Kidney epithelial cell (primary cell): Measurements from ENCODE around the gene SIAH3. TPM values are rescaled to one million over a fixed set of nuclear protein-coding genes. Genes with fewer than 3 reads are reported as not detected.

Source experiments
- DNase-seq: peaks from one replicate; pipeline ENCODE4 v3.0.0-alpha.2; 2010; ENCODE audit warnings: low read depth
- H3K27me3 ChIP-seq: 2 replicates; pipeline ENCODE4 v1.6.0; 2011; ENCODE audit warnings: low read length; ENCODE audit not compliant: control insufficient read depth, insufficient read depth
- H3K36me3 ChIP-seq: 2 replicates; pipeline ENCODE4 v1.5.1; 2011; ENCODE audit warnings: low read length; ENCODE audit not compliant: control insufficient read depth, insufficient read depth
- H3K4me3 ChIP-seq: 2 replicates; pipeline ENCODE4 v1.5.1; 2011; ENCODE audit warnings: low read depth, mild to moderate bottlenecking, control low read depth, low read length
- CTCF ChIP-seq: IDR thresholded peaks from 2 replicates; pipeline ENCODE4 v1.5.1; 2011; ENCODE audit warnings: mild to moderate bottlenecking, moderate library complexity, low read length, control low read depth, inconsistent platforms; ENCODE audit not compliant: insufficient read depth, poor library complexity, severe bottlenecking
- total RNA-seq: library from RNA; depleted of rRNA; stranded (reverse); fragments of >200 nt; gene quantifications from 2 replicates; pipeline ENCODE4 v1.2.3, GENCODE V29; 2015

SIAH3 gene, protein sequence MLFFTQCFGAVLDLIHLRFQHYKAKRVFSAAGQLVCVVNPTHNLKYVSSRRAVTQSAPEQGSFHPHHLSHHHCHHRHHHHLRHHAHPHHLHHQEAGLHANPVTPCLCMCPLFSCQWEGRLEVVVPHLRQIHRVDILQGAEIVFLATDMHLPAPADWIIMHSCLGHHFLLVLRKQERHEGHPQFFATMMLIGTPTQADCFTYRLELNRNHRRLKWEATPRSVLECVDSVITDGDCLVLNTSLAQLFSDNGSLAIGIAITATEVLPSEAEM
- 0.13 and 0.34 TPM in 2 replicates for total RNA-seq

- no peak for TF ChIP-seq CTCF
- DNase-seq = no peak
- no peaks in the 10 kb centered on the region for H3K27me3 ChIP-seq
- peak within 1 kb of the TSS; percentile 49 for H3K4me3 ChIP-seq
- H3K36me3 ChIP-seq = no peaks in the 10 kb centered on the region
Measured at GRCh38 chr13:45851171-45851921, at the start of gene SIAH3. TSS of gene SIAH3 (minus strand) at chr13:45851753. CDS start at chr13:45851629, 124 bp downstream.

- DNase-seq = no peak
- TF ChIP-seq CTCF = no peak
- Histone ChIP-seq H3K27me3 (no peaks in the 10 kb centered on the region), H3K4me3 (no peak overlapping the region), H3K36me3 (no peaks in the 10 kb centered on the region)
Measured at GRCh38 chr13:45899406-45899805, 47.9 kb upstream of the SIAH3 start.

- Histone ChIP-seq H3K27me3 (no peaks in the 10 kb centered on the region), H3K4me3 (no peak overlapping the region), H3K36me3 (no peaks in the 10 kb centered on the region)
- TF ChIP-seq CTCF = no peak
- DNase-seq = no peak
Measured at GRCh38 chr13:45897562-45897961, 46.0 kb upstream of the SIAH3 start.

DNA sequence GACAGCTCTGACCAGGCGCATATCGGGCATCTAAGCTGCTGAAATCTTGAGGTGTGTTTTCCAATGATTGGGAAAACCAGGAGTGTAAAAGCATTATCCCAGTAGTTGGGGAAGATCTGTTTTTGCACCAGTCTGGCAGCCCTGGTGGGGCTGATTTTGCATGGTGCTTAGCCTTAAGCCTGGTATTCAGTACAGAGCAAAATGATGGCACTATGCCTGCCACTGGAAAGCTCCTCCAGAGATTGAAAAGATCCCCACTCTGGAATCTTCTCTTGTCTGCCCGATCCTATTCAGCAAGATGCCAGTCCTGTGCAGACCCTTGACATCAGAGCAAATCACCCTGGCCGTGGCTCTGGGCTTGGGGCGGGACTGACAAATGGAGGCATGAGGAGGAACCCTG lies 44.7 kb upstream of the SIAH3 start:
- TF ChIP-seq CTCF = no peak
- H3K27me3 ChIP-seq = no peaks in the 10 kb centered on the region
- H3K4me3 ChIP-seq = no peak overlapping the region
- DNase-seq = no peak
- H3K36me3 ChIP-seq = no peaks in the 10 kb centered on the region

GRCh38 chr13:45895881-45896280 lies 44.3 kb upstream of the SIAH3 start:
- Histone ChIP-seq H3K27me3 (no peaks in the 10 kb centered on the region), H3K4me3 (no peak overlapping the region), H3K36me3 (no peaks in the 10 kb centered on the region)
- TF ChIP-seq CTCF = no peak
- no peak for DNase-seq

DNA sequence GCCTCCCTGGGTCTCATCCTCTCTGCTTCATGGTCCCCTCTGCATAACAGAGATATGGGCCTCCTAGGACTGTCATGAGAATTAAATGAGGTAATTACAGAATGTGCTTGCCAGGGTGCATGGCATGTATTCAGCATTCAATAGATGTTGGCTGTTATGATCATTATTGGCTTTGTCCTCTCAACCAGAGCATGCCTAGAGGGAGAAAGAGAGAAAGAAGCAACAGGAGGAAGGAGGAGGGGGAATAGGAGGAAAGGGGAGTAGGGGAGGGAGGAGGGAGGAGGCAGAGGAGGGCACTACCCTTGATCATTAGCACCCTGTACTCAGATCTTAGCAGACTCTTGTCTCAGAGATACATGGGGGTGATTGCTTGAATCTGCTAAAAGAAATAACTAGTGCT lies 41.0 kb upstream of the SIAH3 start:
- no peak overlapping the region for H3K4me3 ChIP-seq
- TF ChIP-seq CTCF = no peak
- no peaks in the 10 kb centered on the region for H3K27me3 ChIP-seq
- H3K36me3 ChIP-seq = no peaks in the 10 kb centered on the region
- no peak for DNase-seq
